Trophoblast cell (in vitro differentiated cells and primary cell): Measurements from ENCODE around the gene RALGAPA2.

Experiments
- DNase-seq, 2 donors: peaks; one replicate each; pipeline ENCODE4 v3.0.0-alpha.2; 2016
- H2AFZ ChIP-seq: 2 replicates; pipeline ENCODE4 v1.6.1; 2013; ENCODE audit warnings: low read length, moderate library complexity, mild to moderate bottlenecking; ENCODE audit not compliant: insufficient read depth, poor library complexity
- H2AK5ac ChIP-seq: 2 replicates; pipeline ENCODE4 v1.6.1; 2013; ENCODE audit warnings: mild to moderate bottlenecking, low read length
- H2BK120ac ChIP-seq: 2 replicates; pipeline ENCODE4 v1.6.1; 2013; ENCODE audit warnings: low read length, mild to moderate bottlenecking, moderate library complexity; ENCODE audit not compliant: insufficient read depth, poor library complexity
- H2BK12ac ChIP-seq: 2 replicates; pipeline ENCODE4 v1.6.1; 2013; ENCODE audit warnings: mild to moderate bottlenecking, low read length, moderate library complexity
- H2BK5ac ChIP-seq: 2 replicates; pipeline ENCODE4 v1.6.1; 2013; ENCODE audit warnings: low read length, low read depth, moderate library complexity, mild to moderate bottlenecking; ENCODE audit not compliant: poor library complexity
- H3K14ac ChIP-seq: 2 replicates; pipeline ENCODE4 v1.6.1; 2013; ENCODE audit warnings: mild to moderate bottlenecking, low read length
- H3K18ac ChIP-seq: 2 replicates; pipeline ENCODE4 v1.6.1; 2013; ENCODE audit warnings: mild to moderate bottlenecking, low read length
- H3K23ac ChIP-seq: 2 replicates; pipeline ENCODE4 v1.6.1; 2013; ENCODE audit warnings: low read length
- H3K27ac ChIP-seq: 2 replicates; pipeline ENCODE4 v1.5.1; 2013; ENCODE audit warnings: low read depth, mild to moderate bottlenecking, inconsistent platforms, low read length, moderate library complexity
- H3K27me3 ChIP-seq: 2 replicates; pipeline ENCODE4 v1.6.1; 2013; ENCODE audit warnings: inconsistent platforms, mild to moderate bottlenecking, low read length, moderate library complexity; ENCODE audit not compliant: insufficient read depth
- H3K36me3 ChIP-seq, 2 experiments: 1 replicate in 1 of 2; 2 replicates in 1 of 2; pipeline ENCODE4 v1.6.1; 2013; ENCODE audit warnings: low read length in 2 of 2, mild to moderate bottlenecking in 2 of 2, moderate library complexity in 1 of 2; ENCODE audit not compliant: insufficient read depth in 2 of 2, control insufficient read depth in 1 of 2
- H3K4ac ChIP-seq: 2 replicates; pipeline ENCODE4 v1.6.1; 2013; ENCODE audit warnings: low read depth, mild to moderate bottlenecking, low read length, moderate library complexity
- H3K4me1 ChIP-seq, 2 experiments: 1 replicate in 1 of 2; 2 replicates in 1 of 2; pipeline ENCODE4 v1.6.1; 2013; ENCODE audit warnings: low read length in 2 of 2, mild to moderate bottlenecking in 2 of 2, moderate library complexity in 1 of 2; ENCODE audit not compliant: insufficient read depth in 2 of 2, control insufficient read depth in 1 of 2
- H3K4me2 ChIP-seq: 2 replicates; pipeline ENCODE4 v1.6.1; 2013; ENCODE audit warnings: inconsistent platforms, mild to moderate bottlenecking, low read length, moderate library complexity
- H3K4me3 ChIP-seq: 2 replicates; pipeline ENCODE4 v1.5.1; 2013; ENCODE audit warnings: mild to moderate bottlenecking, low read depth, low read length, inconsistent platforms
- H3K79me1 ChIP-seq: one replicate; pipeline ENCODE4 v1.6.1; 2013; ENCODE audit warnings: low read length
- H3K79me2 ChIP-seq: 2 replicates; pipeline ENCODE4 v1.6.1; 2013; ENCODE audit warnings: low read length, mild to moderate bottlenecking; ENCODE audit not compliant: control insufficient read depth, insufficient read depth, poor library complexity
- H3K9ac ChIP-seq: 2 replicates; pipeline ENCODE4 v1.6.1; 2013; ENCODE audit warnings: mild to moderate bottlenecking, low read length
- H3K9me3 ChIP-seq: 2 replicates; pipeline ENCODE4 v1.6.1; 2013; ENCODE audit warnings: low read depth, mild to moderate bottlenecking, control low read depth, inconsistent platforms, low read length; ENCODE audit not compliant: insufficient read depth
- H4K12ac ChIP-seq: 2 replicates; pipeline ENCODE4 v1.6.1; 2013; ENCODE audit warnings: low read depth, mild to moderate bottlenecking, low read length, moderate library complexity
- H4K8ac ChIP-seq: 2 replicates; pipeline ENCODE4 v1.6.1; 2013; ENCODE audit warnings: low read depth, mild to moderate bottlenecking, low read length, moderate library complexity
- H4K91ac ChIP-seq: one replicate; pipeline ENCODE4 v1.6.1; 2013; ENCODE audit warnings: low read depth, mild to moderate bottlenecking, low read length, moderate library complexity
- WGBS: extraction: QIAGEN DNeasy Blood & Tissue Kit; methylation state at CpG from one replicate; pipeline ENCODE4 v1.1.7; 2013; ENCODE audit warnings: missing lambda C conversion rate; ENCODE audit not compliant: insufficient read length, insufficient coverage; ENCODE audit errors: extremely low coverage; 5-methylcytosine and 5-hydroxymethylcytosine counted together

RALGAPA2 gene

DNA sequence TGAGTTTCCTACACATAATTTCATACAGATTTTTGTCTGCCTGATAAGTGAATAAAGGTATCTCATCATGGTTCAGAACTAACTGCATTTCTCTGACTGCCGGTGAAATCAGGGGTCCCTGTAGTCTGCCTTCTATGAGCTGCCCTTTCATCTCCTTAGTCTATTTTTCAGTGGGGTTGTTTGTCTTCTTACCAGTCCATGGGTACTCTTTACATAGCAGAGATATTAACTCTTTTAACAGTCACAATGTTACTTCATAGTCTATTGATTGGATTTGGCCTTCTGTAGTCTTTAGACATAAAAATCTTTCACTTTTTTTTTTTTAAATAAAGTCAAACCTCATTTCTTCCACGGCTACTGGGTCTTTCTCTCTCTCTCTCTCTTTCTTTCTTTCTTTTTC lies 79.8 kb downstream of the RALGAPA2 start:
- H3K9me3 ChIP-seq = peaks cover 2% of the 10 kb centered on the region
- H3K18ac ChIP-seq = no peak overlapping the region
- no peak overlapping the region for H3K27ac ChIP-seq
- no peak overlapping the region for H3K4me3 ChIP-seq
- H2BK5ac ChIP-seq = no peak overlapping the region
- no peak overlapping the region for H2AK5ac ChIP-seq
- no peak overlapping the region for H3K4me2 ChIP-seq
- no peak overlapping the region for H4K91ac ChIP-seq
- no peak overlapping the region for H2BK12ac ChIP-seq
- H2AFZ ChIP-seq = no peak overlapping the region
- no peak overlapping the region for H3K23ac ChIP-seq
- WGBS = no CpG with 5 or more reads among the region's 2 CpGs
- H3K36me3 ChIP-seq = peaks cover 3 to 8% of the 10 kb centered on the region in 2 experiments
- H2BK120ac ChIP-seq = no peak overlapping the region
- H3K4ac ChIP-seq = no peak overlapping the region
- no peak overlapping the region for H4K12ac ChIP-seq
- no peak overlapping the region for H3K9ac ChIP-seq
- no peak overlapping the region for H4K8ac ChIP-seq
- H3K79me1 ChIP-seq = no peaks in the 10 kb centered on the region
- H3K27me3 ChIP-seq = no peaks in the 10 kb centered on the region
- DNase-seq = no peak
- H3K14ac ChIP-seq = no peak overlapping the region
- H3K79me2 ChIP-seq = no peaks in the 10 kb centered on the region
- H3K4me1 ChIP-seq = peaks cover 0 to 4% of the 10 kb centered on the region in 2 experiments

- Histone ChIP-seq H2AK5ac (no peak overlapping the region), H3K27me3 (no peaks in the 10 kb centered on the region), H3K36me3 (peaks cover 6 to 8% of the 10 kb centered on the region in 2 experiments), H2AFZ (no peak overlapping the region), H4K12ac (no peak overlapping the region), H3K4me1 (peaks cover 0 to 4% of the 10 kb centered on the region in 2 experiments), H3K27ac (no peak overlapping the region), H2BK5ac (no peak overlapping the region), H4K91ac (no peak overlapping the region), H3K4me3 (no peak overlapping the region), H2BK120ac (no peak overlapping the region), H3K79me2 (no peaks in the 10 kb centered on the region), H3K79me1 (no peaks in the 10 kb centered on the region), H3K4ac (no peak overlapping the region), H3K14ac (no peak overlapping the region), H3K9me3 (peaks cover 2% of the 10 kb centered on the region), H3K4me2 (no peak overlapping the region), H3K18ac (no peak overlapping the region), H4K8ac (no peak overlapping the region), H3K9ac (no peak overlapping the region), H3K23ac (no peak overlapping the region), H2BK12ac (no peak overlapping the region)
- WGBS = no CpG with 5 or more reads among the region's 4 CpGs
- peak; percentile 23 to 79 for DNase-seq
Measured at GRCh38 chr20:20630551-20630950, 81.9 kb downstream of the RALGAPA2 start.

- no peak overlapping the region for H2AFZ ChIP-seq
- H3K27ac ChIP-seq = no peak overlapping the region
- H3K4ac ChIP-seq = no peak overlapping the region
- no peak overlapping the region for H4K91ac ChIP-seq
- no peak overlapping the region for H3K9ac ChIP-seq
- peaks cover 0 to 4% of the 10 kb centered on the region in 2 experiments for H3K4me1 ChIP-seq
- peaks cover 2% of the 10 kb centered on the region for H3K9me3 ChIP-seq
- no peak overlapping the region for H3K18ac ChIP-seq
- no peak overlapping the region for H2BK120ac ChIP-seq
- H3K4me3 ChIP-seq = no peak overlapping the region
- no peak overlapping the region for H2BK5ac ChIP-seq
- H3K4me2 ChIP-seq = no peak overlapping the region
- peak in 1 of 2 donors; percentile 28 for DNase-seq
- no peaks in the 10 kb centered on the region for H3K79me2 ChIP-seq
- no peak overlapping the region for H2AK5ac ChIP-seq
- no peaks in the 10 kb centered on the region for H3K79me1 ChIP-seq
- WGBS = no CpG with 5 or more reads among the region's 3 CpGs
- peaks cover 3 to 4% of the 10 kb centered on the region in 2 experiments for H3K36me3 ChIP-seq
- no peak overlapping the region for H3K14ac ChIP-seq
- no peak overlapping the region for H3K23ac ChIP-seq
- H3K27me3 ChIP-seq = no peaks in the 10 kb centered on the region
- H2BK12ac ChIP-seq = no peak overlapping the region
- H4K12ac ChIP-seq = no peak overlapping the region
- H4K8ac ChIP-seq = no peak overlapping the region
Measured at GRCh38 chr20:20629556-20630188, 82.8 kb downstream of the RALGAPA2 start.

DNA sequence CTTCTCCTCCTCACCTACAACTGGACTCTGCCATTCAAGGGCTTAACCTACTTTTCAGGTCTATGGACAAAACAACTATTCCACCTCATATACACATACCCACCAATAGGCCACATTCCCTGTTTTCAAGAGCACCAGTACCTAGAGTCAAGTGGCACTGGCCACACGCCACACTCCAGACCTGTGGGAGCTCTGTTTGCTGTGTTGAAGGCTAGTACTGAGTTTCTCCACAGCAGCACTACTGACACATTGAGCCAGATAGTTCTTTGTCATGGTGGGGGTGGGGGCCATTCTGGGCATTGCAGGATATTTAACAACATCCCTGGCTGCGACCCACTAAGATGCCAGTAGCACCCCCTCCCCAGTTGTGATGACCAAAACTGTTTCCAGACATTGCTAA lies 84.1 kb downstream of the RALGAPA2 start:
- H3K27ac ChIP-seq = no peak overlapping the region
- no peak overlapping the region for H3K23ac ChIP-seq
- no peaks in the 10 kb centered on the region for H3K79me2 ChIP-seq
- no peak overlapping the region for H3K14ac ChIP-seq
- no peak overlapping the region for H4K8ac ChIP-seq
- H2AK5ac ChIP-seq = no peak overlapping the region
- peaks cover 0 to 4% of the 10 kb centered on the region in 2 experiments for H3K4me1 ChIP-seq
- no peak overlapping the region for H3K4me2 ChIP-seq
- H3K18ac ChIP-seq = no peak overlapping the region
- no peak overlapping the region for H2BK5ac ChIP-seq
- H2AFZ ChIP-seq = no peak overlapping the region
- no peak overlapping the region for H4K91ac ChIP-seq
- peaks cover 2% of the 10 kb centered on the region for H3K9me3 ChIP-seq
- H3K4me3 ChIP-seq = no peak overlapping the region
- H3K79me1 ChIP-seq = no peaks in the 10 kb centered on the region
- no peak overlapping the region for H2BK12ac ChIP-seq
- no CpG with 5 or more reads among the region's 2 CpGs for WGBS
- no peak overlapping the region for H4K12ac ChIP-seq
- H3K4ac ChIP-seq = no peak overlapping the region
- H3K27me3 ChIP-seq = no peaks in the 10 kb centered on the region
- no peak overlapping the region for H3K9ac ChIP-seq
- DNase-seq = no peak
- H3K36me3 ChIP-seq = peaks cover 3 to 4% of the 10 kb centered on the region in 2 experiments
- no peak overlapping the region for H2BK120ac ChIP-seq
